PC-9 (cell line): ENCODE results near the gene TXNDC16. TPM values are rescaled to one million over a fixed set of nuclear protein-coding genes. Genes with fewer than 3 reads are reported as not detected.

ENCODE experiments used
- BruUV-seq: library from RNA; stranded (reverse); fragments of 400-500 nt; replicated peaks from 2 replicates; lab custom pipeline; 2021; lab: Mats Ljungman, UMichigan
- CTCF ChIA-PET: fragments of 300-600 bp; sonication (Branson Sonifier 250); formaldehyde crosslinking; loops from one replicate; lab custom pipeline; 2022; ENCODE audit warnings: antibody characterized with exemption; lab: Charles Lee
- POLR2A ChIA-PET: fragments of 300-600 bp; sonication (Branson Sonifier 250); formaldehyde crosslinking; loops from one replicate; lab custom pipeline; 2022; ENCODE audit warnings: antibody characterized with exemption; ENCODE audit not compliant: unreplicated experiment; lab: Charles Lee
- DNase-seq, 2 experiments: peaks; one replicate each; pipeline versions ENCODE4 v3.0.0 to v3.0.0-alpha.2; 2015 to 2022; ENCODE audit warnings: mixed read lengths in 1 of 2
- H2AFZ ChIP-seq: fragments of 200-600 bp; sonication (generic); 2 replicates; pipeline ENCODE4 v1.8.1; 2017; ENCODE audit warnings: antibody characterized with exemption
- H3F3A ChIP-seq: fragments of 200-600 bp; sonication (generic); 2 replicates; pipeline ENCODE4 v1.8.1; 2017; ENCODE audit warnings: antibody characterized with exemption, mild to moderate bottlenecking, low read depth; ENCODE audit not compliant: insufficient read depth
- H3K27ac ChIP-seq: fragments of 200-600 bp; sonication (generic); 2 replicates; pipeline ENCODE4 v1.6.1; 2016; ENCODE audit warnings: mixed run types
- H3K27me3 ChIP-seq: fragments of 200-600 bp; sonication (generic); 2 replicates; pipeline ENCODE4 v1.6.1; 2016; ENCODE audit warnings: low read depth, mixed run types; ENCODE audit not compliant: insufficient read depth
- H3K36me3 ChIP-seq: fragments of 200-600 bp; sonication (generic); 2 replicates; pipeline ENCODE4 v1.6.1; 2016; ENCODE audit warnings: low read depth, mixed run types
- H3K4me1 ChIP-seq: fragments of 200-600 bp; sonication (generic); replicated peaks from 2 replicates; pipeline ENCODE4 v1.6.1; 2016; ENCODE audit warnings: mixed run types; ENCODE audit not compliant: insufficient read depth
- H3K4me2 ChIP-seq: fragments of 200-600 bp; sonication (generic); 2 replicates; pipeline ENCODE4 v1.6.1; 2017; ENCODE audit warnings: mixed run types
- H3K4me3 ChIP-seq: fragments of 200-600 bp; sonication (generic); 2 replicates; pipeline ENCODE4 v1.6.1; 2016; ENCODE audit warnings: mixed run types
- H3K79me2 ChIP-seq: fragments of 200-600 bp; sonication (generic); 2 replicates; pipeline ENCODE4 v1.6.1; 2017; ENCODE audit warnings: low read depth, mixed run types
- H3K9me2 ChIP-seq: fragments of 200-600 bp; sonication (generic); 2 replicates; pipeline ENCODE4 v1.8.1; 2017; ENCODE audit warnings: mild to moderate bottlenecking; ENCODE audit not compliant: insufficient read depth
- H3K9me3 ChIP-seq: fragments of 200-600 bp; sonication (generic); 2 replicates; pipeline ENCODE4 v1.8.1; 2016; ENCODE audit warnings: low read depth; ENCODE audit not compliant: insufficient read depth
- H4K20me1 ChIP-seq: fragments of 200-600 bp; sonication (generic); 2 replicates; pipeline ENCODE4 v1.8.1; 2017; ENCODE audit not compliant: insufficient read depth
- CTCF ChIP-seq: fragments of 200-600 bp; sonication (generic); conservative IDR thresholded peaks from 2 replicates; pipeline ENCODE4 v1.6.1; 2017; ENCODE audit warnings: mixed run types, antibody characterized with exemption, mild to moderate bottlenecking, moderate library complexity
- EZH2 ChIP-seq: fragments of 200-600 bp; sonication (generic); IDR thresholded peaks from 2 replicates; pipeline ENCODE4 v1.8.0; 2017; ENCODE audit warnings: antibody characterized with exemption, low read depth
- intact Hi-C: fragments of 100-400 bp; cut with micrococcal nuclease; formaldehyde crosslinking; loops from one replicate; pipeline ENCODE4 v1.10.0; 2022; ENCODE audit not compliant: unreplicated experiment
- total RNA-seq: library from RNA; stranded (reverse); gene quantifications from 2 replicates; pipeline ENCODE4 v1.2.3, GENCODE V29; 2021

The TXNDC16 gene
- total RNA-seq, 1 experiment from 2014 or later, result 5.7 TPM

- H3K4me3 ChIP-seq, result no peak overlapping the region
- H3K9me3 ChIP-seq, result no peaks in the 10 kb centered on the region
- BruUV-seq, result no TSS peak
- no peak overlapping the region for H3K27ac ChIP-seq
- no peak overlapping the region for H3K4me2 ChIP-seq
- H3K79me2 ChIP-seq, result no peaks in the 10 kb centered on the region
- intact Hi-C loops, result no loop called here
- no peaks in the 10 kb centered on the region for H3K9me2 ChIP-seq
- DNase-seq, result no peak
- ChIA-PET POLR2A (interaction anchor here (0.6 kb wide), 1 partner anchor 37 kb away, joined by 5 read pairs; no protein-coding TSS in a partner anchor), CTCF (no interaction called here)
- no peaks in the 10 kb centered on the region for H3K36me3 ChIP-seq
- TF ChIP-seq CTCF (no peak), EZH2 (no peak)
- no peaks in the 10 kb centered on the region for H3K27me3 ChIP-seq
- H4K20me1 ChIP-seq, result no peaks in the 10 kb centered on the region
- no peak overlapping the region for H2AFZ ChIP-seq
- H3K4me1 ChIP-seq, result no peaks in the 10 kb centered on the region
- H3F3A ChIP-seq, result no peaks in the 10 kb centered on the region
Measured at GRCh38 chr14:52598568-52598967, 46.3 kb upstream of the TXNDC16 start.

- no TSS peak for BruUV-seq
Measured at GRCh38 chr14:52596861-52597260, 44.6 kb upstream of the TXNDC16 start.

GRCh38 chr14:52596320-52596719 lies 44.0 kb upstream of the TXNDC16 start:
- BruUV-seq, result no TSS peak
- H3K4me1 ChIP-seq, result no peaks in the 10 kb centered on the region
- no peaks in the 10 kb centered on the region for H3K27me3 ChIP-seq

More at GRCh38 chr14:52596861-52597260, 44.6 kb upstream of the TXNDC16 start:
- Histone ChIP-seq H3K4me2 (no peak overlapping the region), H3F3A (no peaks in the 10 kb centered on the region), H3K4me3 (no peak overlapping the region), H3K27ac (no peak overlapping the region), H3K36me3 (no peaks in the 10 kb centered on the region), H3K79me2 (no peaks in the 10 kb centered on the region), H3K4me1 (no peaks in the 10 kb centered on the region), H3K9me3 (no peaks in the 10 kb centered on the region), H3K27me3 (no peaks in the 10 kb centered on the region), H3K9me2 (no peaks in the 10 kb centered on the region), H4K20me1 (no peaks in the 10 kb centered on the region), H2AFZ (no peak overlapping the region)
- intact Hi-C loops, result no loop called here
- ChIA-PET CTCF (no interaction called here), POLR2A (no interaction called here)
- no peak for DNase-seq
- TF ChIP-seq CTCF (no peak), EZH2 (no peak)

More at GRCh38 chr14:52596320-52596719, 44.0 kb upstream of the TXNDC16 start:
- CTCF ChIA-PET, result no interaction called here
- POLR2A ChIA-PET, result no interaction called here
- no peaks in the 10 kb centered on the region for H3F3A ChIP-seq
- H4K20me1 ChIP-seq, result no peaks in the 10 kb centered on the region
- no peak overlapping the region for H3K27ac ChIP-seq
- H3K4me2 ChIP-seq, result no peak overlapping the region
- no peak overlapping the region for H3K4me3 ChIP-seq
- no peaks in the 10 kb centered on the region for H3K9me3 ChIP-seq
- no peak for DNase-seq
- no peak overlapping the region for H2AFZ ChIP-seq
- H3K9me2 ChIP-seq, result no peaks in the 10 kb centered on the region
- TF ChIP-seq EZH2 (no peak), CTCF (no peak)
- no peaks in the 10 kb centered on the region for H3K79me2 ChIP-seq
- intact Hi-C loops, result no loop called here
- no peaks in the 10 kb centered on the region for H3K36me3 ChIP-seq
